Keratinocyte (primary cell): ENCODE measurements around the gene SCYGR4.

Experiments
- CTCF ChIP-seq, 3 experiments: IDR thresholded peaks in 1 of 3; conservative IDR thresholded peaks in 1 of 3; optimal IDR thresholded peaks in 1 of 3; 2 replicates in 2 of 3; 3 replicates in 1 of 3; pipeline versions ENCODE3 to v1.5.1; 2011; ENCODE audit warnings: low read length in 3 of 3, mild to moderate bottlenecking in 3 of 3, moderate library complexity in 2 of 3, control low read depth in 1 of 3, inconsistent platforms in 1 of 3; ENCODE audit not compliant: insufficient read depth in 2 of 3; ENCODE audit errors: extremely low read depth in 1 of 3
- EZH2 ChIP-seq: IDR thresholded peaks from one replicate; pipeline ENCODE4 v1.6.1; 2012; ENCODE audit warnings: inconsistent platforms, mild to moderate bottlenecking, low read length, moderate library complexity

GRCh38 chr2:227661025-227661649, 43.8 kb downstream of the SCYGR4 start:
- TF ChIP-seq CTCF (optimal IDR thresholded peaks at IDR 0.05 in 1 of 3, IDR thresholded peaks at IDR 0.05 in 1 of 3, conservative IDR thresholded peaks at IDR 0.05 in 1 of 3; ENCODE audit: extremely low read depth in 1 of 3, insufficient read depth in 2 of 3, low read length in 3 of 3) (no peak), EZH2 (no peak)
